Activated CD8-positive, alpha-beta T cell treated with anti-CD3 and anti-CD28 coated beads, Interleukin-2, amount 10 ng/mL, durations not matched to agents 7 days and 5 days (primary cell): ENCODE measurements around the gene EFNA4. TPM values are rescaled to one million over a fixed set of nuclear protein-coding genes. Genes with fewer than 3 reads are reported as not detected.
A peak's percentile ranks its signal among the peaks of the same experiment; 100 is the strongest.

Experiments
- ATAC-seq: fragments of 150-1000 bp; cut with Tn5 transposase; one replicate; pipeline ENCODE4 v1.10.0; 2021; ENCODE audit warnings: moderate library complexity
- CTCF ChIA-PET: fragments of 350-600 bp; sonication (Branson Sonifier 250); formaldehyde crosslinking; loops from one replicate; lab custom pipeline; 2021; ENCODE audit warnings: antibody characterized with exemption; lab: Charles Lee
- POLR2A ChIA-PET: fragments of 350-600 bp; sonication (Branson Sonifier 250); formaldehyde crosslinking; loops from one replicate; lab custom pipeline; 2021; ENCODE audit warnings: antibody characterized with exemption; lab: Charles Lee
- DNase-seq: peaks from one replicate; pipeline ENCODE4 v3.0.0-alpha.2; 2020
- H3K27ac Mint-ChIP-seq: one replicate; pipeline ENCODE4 v1.8.0; 2021; ENCODE audit warnings: mild to moderate bottlenecking, mixed read lengths
- H3K27me3 Mint-ChIP-seq: one replicate; pipeline ENCODE4 v1.8.0; 2021; ENCODE audit warnings: low read depth, mixed read lengths
- H3K36me3 Mint-ChIP-seq: one replicate; pipeline ENCODE4 v1.8.0; 2021; ENCODE audit warnings: low read depth, mixed read lengths
- H3K4me1 Mint-ChIP-seq: one replicate; pipeline ENCODE4 v1.8.0; 2021; ENCODE audit warnings: low read depth, mixed read lengths
- H3K4me3 Mint-ChIP-seq: one replicate; pipeline ENCODE4 v1.8.0; 2021; ENCODE audit warnings: mild to moderate bottlenecking, mixed read lengths
- H3K9me3 Mint-ChIP-seq: one replicate; pipeline ENCODE4 v1.8.0; 2022; ENCODE audit warnings: mixed read lengths; ENCODE audit not compliant: insufficient read depth
- total RNA-seq, 2 experiments: library from RNA; stranded (reverse); gene quantifications; one replicate each; pipeline ENCODE4 v1.2.3, GENCODE V29; 2021

Gene EFNA4
- total RNA-seq, 2 experiments from 2014 or later, result 7.8 to 9.7 TPM

- Mint-ChIP-seq H3K36me3 (peaks cover 16% of the 10 kb centered on the region), H3K4me1 (peaks cover 31% of the 10 kb centered on the region), H3K27me3 (no peaks in the 10 kb centered on the region), H3K4me3 (peak overlapping the region; percentile 83), H3K9me3 (no peaks in the 10 kb centered on the region), H3K27ac (peak overlapping the region; percentile 74)
- ATAC-seq (no peak), DNase-seq (no peak)
- ChIA-PET POLR2A (interaction anchor here (0.8 kb wide), 1 partner anchor 100 kb away, joined by 3 read pairs; no protein-coding TSS in a partner anchor), CTCF (interaction anchor here (1.0 to 13.8 kb wide), 5 partner anchors 10 to 115 kb away, joined by 3 to 205 read pairs (median 57); no protein-coding TSS in a partner anchor)
Measured at GRCh38 chr1:155053531-155054105, 9.9 kb upstream of the EFNA4 start.

GRCh38 chr1:155057104-155057503, 6.4 kb upstream of the EFNA4 start:
- H3K27ac Mint-ChIP-seq, result no peak overlapping the region
- H3K9me3 Mint-ChIP-seq, result no peaks in the 10 kb centered on the region
- peaks cover 20% of the 10 kb centered on the region for H3K36me3 Mint-ChIP-seq
- ChIA-PET POLR2A (interaction anchor here (0.7 kb wide), 1 partner anchor 39 kb away, joined by 3 read pairs; no protein-coding TSS in a partner anchor), CTCF (interaction anchor here (0.8 to 13.8 kb wide), 7 partner anchors 10 to 497 kb away, joined by 3 to 205 read pairs (median 6); no protein-coding TSS in a partner anchor)
- H3K27me3 Mint-ChIP-seq, result no peaks in the 10 kb centered on the region
- no peak overlapping the region for H3K4me3 Mint-ChIP-seq
- ATAC-seq, result no peak
- peaks cover 21% of the 10 kb centered on the region for H3K4me1 Mint-ChIP-seq
- DNase-seq, result no peak

- H3K9me3 Mint-ChIP-seq, result no peaks in the 10 kb centered on the region
- DNase-seq (no peak), ATAC-seq (no peak)
- ChIA-PET CTCF (interaction anchor here (0.8 to 13.8 kb wide), 9 partner anchors 10 to 497 kb away, joined by 3 to 205 read pairs (median 5); partner anchors contain the start of gene PBXIP1), POLR2A (interaction anchor here (0.7 kb wide), 1 partner anchor 40 kb away, joined by 3 read pairs; no protein-coding TSS in a partner anchor)
- no peak overlapping the region for H3K27ac Mint-ChIP-seq
- H3K4me1 Mint-ChIP-seq, result peaks cover 20% of the 10 kb centered on the region
- peaks cover 20% of the 10 kb centered on the region for H3K36me3 Mint-ChIP-seq
- no peaks in the 10 kb centered on the region for H3K27me3 Mint-ChIP-seq
- H3K4me3 Mint-ChIP-seq, result no peak overlapping the region
Measured at GRCh38 chr1:155057788-155058211, 5.7 kb upstream of the EFNA4 start.

GRCh38 chr1:155060736-155061135, 2.8 kb upstream of the EFNA4 start:
- Mint-ChIP-seq H3K27me3 (no peaks in the 10 kb centered on the region), H3K4me3 (no peak overlapping the region), H3K9me3 (no peaks in the 10 kb centered on the region), H3K36me3 (peaks cover 20% of the 10 kb centered on the region), H3K4me1 (peaks cover 32% of the 10 kb centered on the region), H3K27ac (no peak overlapping the region)
- ATAC-seq (no peak), DNase-seq (no peak)
- POLR2A ChIA-PET, result interaction anchor here (1.1 kb wide), 1 partner anchor 123 kb away, joined by 3 read pairs; no protein-coding TSS in a partner anchor
- CTCF ChIA-PET, result interaction anchor here (0.6 to 13.8 kb wide), 17 partner anchors 9 to 501 kb away, joined by 3 to 205 read pairs (median 8); partner anchors contain the start of genes ADAM15, FLAD1, KRTCAP2 and ZBTB7B

GRCh38 chr1:155061381-155062150, 2.0 kb upstream of the EFNA4 start:
- Mint-ChIP-seq H3K27ac (peak overlapping the region; percentile 34), H3K36me3 (peaks cover 18% of the 10 kb centered on the region), H3K4me1 (peaks cover 36% of the 10 kb centered on the region), H3K4me3 (no peak overlapping the region), H3K9me3 (no peaks in the 10 kb centered on the region), H3K27me3 (no peaks in the 10 kb centered on the region)
- CTCF ChIA-PET, result interaction anchor here (0.6 to 13.8 kb wide), 32 partner anchors 10 to 502 kb away, joined by 3 to 205 read pairs (median 4); partner anchors contain the start of genes ADAM15, CKS1B, EFNA3 and FLAD1
- ATAC-seq (peak; percentile 65), DNase-seq (peak; percentile 96)
- POLR2A ChIA-PET, result interaction anchor here (0.8 to 1.1 kb wide), 3 partner anchors 16 to 124 kb away, joined by 3 read pairs; no protein-coding TSS in a partner anchor

- H3K4me1 Mint-ChIP-seq, result peaks cover 41% of the 10 kb centered on the region
- POLR2A ChIA-PET, result interaction anchor here (0.8 to 0.9 kb wide), 2 partner anchors 17 to 46 kb away, joined by 3 read pairs; no protein-coding TSS in a partner anchor
- no peak for ATAC-seq
- H3K4me3 Mint-ChIP-seq, result peak overlapping the region; percentile 89
- CTCF ChIA-PET, result interaction anchor here (0.6 to 13.8 kb wide), 32 partner anchors 9 to 502 kb away, joined by 3 to 205 read pairs (median 6); partner anchors contain the start of genes ADAM15, CKS1B, EFNA3 and FLAD1
- H3K27ac Mint-ChIP-seq, result no peak overlapping the region
- H3K9me3 Mint-ChIP-seq, result no peaks in the 10 kb centered on the region
- peaks cover 22% of the 10 kb centered on the region for H3K36me3 Mint-ChIP-seq
- DNase-seq, result no peak
- no peaks in the 10 kb centered on the region for H3K27me3 Mint-ChIP-seq
Measured at GRCh38 chr1:155062151-155062686, 1.3 kb upstream of the EFNA4 start.

GRCh38 chr1:155062702-155063411, 683 bp upstream of the EFNA4 start:
- H3K4me3 Mint-ChIP-seq, result peak overlapping the region; percentile 89
- CTCF ChIA-PET, result interaction anchor here (0.8 to 13.8 kb wide), 10 partner anchors 11 to 503 kb away, joined by 3 to 205 read pairs (median 16); partner anchors contain the start of genes ADAM15, EFNA3, FLAD1 and KRTCAP2
- no peaks in the 10 kb centered on the region for H3K27me3 Mint-ChIP-seq
- ATAC-seq, result peak; percentile 48
- peak; percentile 88 for DNase-seq
- peaks cover 18% of the 10 kb centered on the region for H3K36me3 Mint-ChIP-seq
- POLR2A ChIA-PET, result interaction anchor here (0.6 kb wide), 1 partner anchor 29 kb away, joined by 3 read pairs; no protein-coding TSS in a partner anchor
- H3K4me1 Mint-ChIP-seq, result peaks cover 41% of the 10 kb centered on the region
- H3K27ac Mint-ChIP-seq, result no peak overlapping the region
- H3K9me3 Mint-ChIP-seq, result no peaks in the 10 kb centered on the region

- Mint-ChIP-seq H3K27me3 (no peaks in the 10 kb centered on the region), H3K27ac (no peak overlapping the region), H3K36me3 (peaks cover 15% of the 10 kb centered on the region), H3K9me3 (no peaks in the 10 kb centered on the region), H3K4me3 (peak overlapping the region; percentile 89), H3K4me1 (peaks cover 41% of the 10 kb centered on the region)
- DNase-seq, result no peak
- POLR2A ChIA-PET, result interaction anchor here (0.8 kb wide), 1 partner anchor 109 kb away, joined by 3 read pairs; no protein-coding TSS in a partner anchor
- ATAC-seq, result peak; percentile 8
- CTCF ChIA-PET, result interaction anchor here (0.8 to 10.3 kb wide), 10 partner anchors 11 to 505 kb away, joined by 3 to 201 read pairs (median 4); partner anchors contain the start of genes ADAM15 and KRTCAP2
Measured at GRCh38 chr1:155064111-155064831, 731 bp downstream of the EFNA4 start.

- Mint-ChIP-seq H3K27ac (no peak overlapping the region), H3K9me3 (no peaks in the 10 kb centered on the region), H3K36me3 (peaks cover 15% of the 10 kb centered on the region), H3K27me3 (no peaks in the 10 kb centered on the region), H3K4me3 (peak overlapping the region; percentile 89), H3K4me1 (peaks cover 41% of the 10 kb centered on the region)
- no peak for DNase-seq
- CTCF ChIA-PET, result interaction anchor here (0.8 to 10.3 kb wide), 10 partner anchors 11 to 505 kb away, joined by 3 to 201 read pairs (median 4); partner anchors contain the start of genes ADAM15 and KRTCAP2
- no peak for ATAC-seq
- POLR2A ChIA-PET, result interaction anchor here (0.8 kb wide), 1 partner anchor 110 kb away, joined by 3 read pairs; no protein-coding TSS in a partner anchor
Measured at GRCh38 chr1:155064832-155065429, 1.4 kb downstream of the EFNA4 start.
